GM21737 (cell line): ENCODE data around the gene SH3BGRL3.
A peak's percentile ranks its signal among the peaks of the same experiment; 100 is the strongest.
"Not testable (repeated sequence)": the region's sequence is repeated elsewhere in the genome, so short reads cannot be mapped to it uniquely, and the experiment has no call there.

Experiments used
- ATAC-seq: cut with Tn5 transposase; IDR thresholded peaks from one replicate; pipeline ENCODE4 v1.9.1; 2021; ENCODE audit warnings: mild to moderate bottlenecking, moderate library complexity; ENCODE audit not compliant: unreplicated experiment

SH3BGRL3 gene

DNA sequence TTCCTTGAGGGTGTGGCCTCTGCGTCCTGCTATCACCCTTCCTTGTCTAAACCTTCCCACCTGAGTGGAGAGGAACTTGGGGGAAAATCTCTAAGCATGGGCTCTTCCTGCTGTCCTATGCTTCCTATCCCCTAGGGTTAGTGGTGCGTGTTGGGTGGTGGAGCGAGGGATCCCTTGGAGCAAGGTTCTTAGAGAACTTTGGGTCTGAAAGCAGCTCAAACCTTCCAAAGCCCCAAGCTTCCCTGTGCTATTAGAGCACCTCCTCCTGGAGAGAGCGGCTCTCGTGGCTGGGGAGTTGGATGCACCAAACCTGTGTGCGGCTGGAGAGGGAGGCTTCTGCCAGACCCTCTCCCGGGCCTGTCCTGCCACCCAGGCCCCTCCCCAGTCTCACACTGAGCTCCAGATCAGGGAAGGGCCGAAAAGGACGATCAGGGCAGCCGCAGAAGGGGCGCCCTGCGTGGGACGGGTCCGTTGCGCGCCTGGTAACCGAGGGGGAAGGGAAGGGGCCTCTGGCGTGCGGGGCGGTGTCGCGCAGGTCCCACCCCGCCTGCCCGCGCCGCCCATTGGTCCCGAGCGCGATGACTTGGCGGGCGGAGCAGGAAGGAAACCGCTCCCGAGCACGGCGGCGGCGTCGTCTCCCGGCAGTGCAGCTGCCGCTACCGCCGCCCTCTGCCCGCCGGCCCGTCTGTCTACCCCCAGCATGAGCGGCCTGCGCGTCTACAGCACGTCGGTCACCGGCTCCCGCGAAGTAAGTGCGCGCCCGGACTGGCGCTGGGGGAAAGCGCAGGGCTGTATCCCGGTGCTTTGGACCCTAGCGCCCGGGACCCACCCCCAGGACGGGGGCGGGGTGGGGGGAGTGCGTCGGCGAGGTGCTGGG is at the start of gene SH3BGRL3:
SH3BGRL3 (plus strand) TSS at position 631 of the 877 bp plus-strand sequence; CDS start at position 701, 70 bp downstream.
- ATAC-seq = peak; percentile 49

DNA sequence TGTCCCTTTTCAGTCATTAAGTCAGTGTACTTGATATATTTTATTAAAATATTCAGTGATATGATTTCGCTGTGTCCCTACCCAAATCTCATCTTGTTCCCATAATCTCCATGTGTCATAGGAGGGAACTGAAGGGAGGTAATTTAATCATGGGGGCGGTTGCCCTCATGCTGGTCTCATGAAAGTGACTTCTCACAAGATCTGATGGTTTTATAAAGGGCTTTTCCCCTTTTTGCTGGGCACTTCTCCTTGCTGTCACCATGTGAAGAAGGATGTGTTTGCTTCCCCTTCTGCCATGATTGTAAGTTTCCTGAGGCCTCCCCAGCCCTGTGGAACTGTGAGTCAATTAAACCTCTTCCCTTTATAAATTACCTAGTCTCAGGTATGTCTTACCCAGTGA is 49.2 kb upstream of the SH3BGRL3 start:
- ATAC-seq = not testable (repeated sequence)

DNA sequence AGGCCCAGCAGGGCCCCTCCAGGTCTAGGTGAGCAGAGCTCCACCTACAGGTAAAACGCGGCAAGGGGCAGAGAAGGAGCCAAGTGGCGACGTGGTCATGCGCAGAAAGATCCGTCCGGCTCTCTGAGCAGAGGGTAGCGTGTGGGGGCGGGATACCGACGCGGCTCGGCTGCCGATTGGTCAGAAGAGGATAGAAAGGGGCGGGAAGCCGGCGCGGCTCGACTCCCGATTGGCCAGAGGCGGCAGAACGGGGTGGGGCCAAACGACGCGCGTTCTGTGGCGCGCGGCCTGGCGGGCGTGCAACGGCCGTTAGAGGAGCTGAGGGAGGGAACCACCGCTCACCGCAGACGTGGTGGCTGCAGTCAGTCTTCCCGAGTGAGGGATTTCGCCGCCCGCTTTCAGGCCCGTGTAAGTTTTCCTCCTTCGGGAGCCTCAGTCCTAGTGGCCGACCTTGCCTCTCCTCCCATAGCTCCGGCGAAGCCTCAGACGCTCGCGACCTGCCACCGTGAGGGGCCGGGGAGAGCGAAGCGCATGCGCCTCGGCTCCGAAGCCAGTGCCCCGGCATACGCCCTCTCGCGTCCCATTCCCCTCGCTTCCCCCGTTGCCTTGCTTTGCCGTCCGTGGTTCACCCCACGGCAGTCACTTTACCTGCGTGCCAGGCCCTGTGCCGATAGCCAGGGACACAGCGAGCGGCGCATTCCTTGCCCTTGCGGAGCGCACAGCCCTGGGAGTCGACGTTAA is 45.8 kb upstream of the SH3BGRL3 start, which contains the start of gene CEP85:
CEP85 (plus strand) TSS at position 298 of the 741 bp plus-strand sequence. CDS start 5,584 bp downstream, outside the sequence.
- ATAC-seq = peak; percentile 85

DNA sequence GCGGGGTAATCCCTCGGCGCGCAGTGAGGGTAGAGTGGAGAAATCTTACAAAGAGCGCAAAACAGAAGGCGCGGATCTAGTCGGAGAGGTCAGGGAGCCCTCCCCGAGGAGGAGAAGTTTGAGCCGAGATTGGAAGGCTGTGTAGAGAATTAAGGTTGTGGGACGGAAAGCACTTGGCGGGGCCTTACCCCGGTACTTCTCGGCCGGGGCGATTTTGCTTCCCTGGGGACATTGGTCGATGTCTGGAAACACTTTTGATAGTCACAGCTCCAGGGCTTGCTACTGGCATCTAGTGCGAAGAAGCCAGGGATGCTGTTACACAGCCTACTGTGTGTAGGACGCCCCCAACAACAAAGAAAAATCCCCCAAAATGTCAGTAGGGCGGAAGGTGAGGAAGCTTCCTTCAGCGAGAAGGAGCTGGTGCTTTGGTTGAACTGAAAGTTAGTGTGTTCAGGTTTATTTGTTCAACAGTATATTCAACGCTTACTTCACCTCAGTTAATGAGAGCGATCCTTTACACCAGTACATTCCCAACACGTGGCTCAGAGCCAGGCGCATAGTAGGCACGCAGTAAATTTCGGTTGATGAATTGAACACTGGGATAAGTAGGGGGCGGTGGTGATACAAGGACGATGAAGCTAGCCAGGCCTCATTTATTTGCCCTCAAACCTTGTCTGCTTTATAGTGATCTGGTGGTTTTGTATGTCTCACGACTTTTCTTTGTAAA is 45.1 kb upstream of the SH3BGRL3 start:
- ATAC-seq = peak; percentile 2

DNA sequence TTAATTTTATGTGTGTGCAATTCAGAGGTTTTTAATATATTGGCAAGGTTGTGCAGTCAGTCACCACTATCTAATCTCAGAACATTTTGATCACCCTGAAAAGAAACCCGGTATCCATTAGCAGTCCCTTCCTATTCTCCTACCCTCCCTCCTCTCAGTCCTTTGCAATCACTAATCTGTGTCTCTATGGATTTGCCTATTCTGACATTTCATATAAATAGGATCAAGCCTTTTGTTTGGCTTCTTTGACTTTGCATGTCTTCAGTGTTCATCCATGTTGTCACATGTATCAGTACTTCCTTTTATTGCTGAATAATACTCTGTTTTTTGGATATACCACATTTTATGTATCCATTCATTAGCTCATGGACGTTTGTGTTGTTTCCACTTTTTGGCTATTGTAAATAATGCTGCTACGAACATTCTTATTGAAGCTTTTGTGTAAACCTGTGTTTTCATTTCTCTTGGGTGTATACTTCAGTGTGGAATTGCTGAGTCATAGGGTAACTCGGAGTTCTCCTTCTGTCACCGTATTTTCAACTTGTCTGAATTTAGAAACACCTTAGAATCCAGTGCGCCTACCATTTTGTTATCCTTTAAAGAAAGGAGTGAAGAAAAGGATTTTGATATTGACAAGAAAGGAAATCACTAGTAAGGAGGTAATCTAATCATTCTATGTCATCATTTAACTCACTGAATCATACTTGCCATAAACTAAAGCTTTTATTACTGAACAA is 42.5 kb upstream of the SH3BGRL3 start:
- ATAC-seq = no peak

DNA sequence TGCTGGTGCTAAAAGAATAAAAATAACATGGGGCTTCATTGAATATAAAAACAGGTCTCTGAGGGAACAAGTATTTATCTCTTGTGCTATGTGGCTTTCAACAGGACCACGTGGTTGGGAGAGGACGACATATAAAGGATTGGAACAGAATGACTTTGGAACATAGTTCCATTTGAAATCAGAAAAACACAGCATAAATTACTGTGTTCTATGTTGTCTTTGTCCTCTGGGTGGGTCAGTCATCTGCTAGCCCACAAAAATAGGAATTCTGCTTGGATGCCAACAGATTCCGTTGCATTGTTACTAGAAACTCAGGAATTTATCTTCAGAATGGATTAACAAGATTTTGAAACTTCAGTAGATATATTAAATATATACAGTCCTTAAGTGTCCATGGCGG is 40.0 kb upstream of the SH3BGRL3 start:
- ATAC-seq = no peak

DNA sequence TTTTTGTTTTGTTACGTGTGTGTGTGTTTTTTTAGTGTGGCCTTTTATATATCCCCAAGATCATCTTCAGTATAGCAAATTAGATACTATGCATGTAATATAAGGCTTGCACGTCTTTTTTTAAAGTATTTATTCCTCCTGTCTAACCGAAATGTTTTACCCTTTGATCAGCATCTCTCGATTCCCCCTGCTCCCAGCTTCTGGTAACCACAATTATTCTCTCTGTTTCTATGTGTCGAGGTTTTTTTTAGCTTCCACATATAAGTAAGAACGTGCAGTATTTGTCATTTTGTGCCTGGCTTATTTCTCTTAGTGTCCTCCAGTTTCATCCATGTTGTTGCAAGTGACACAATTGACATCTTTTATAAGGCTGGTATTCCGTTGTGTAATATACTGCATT is 27.2 kb upstream of the SH3BGRL3 start:
- ATAC-seq = no peak

DNA sequence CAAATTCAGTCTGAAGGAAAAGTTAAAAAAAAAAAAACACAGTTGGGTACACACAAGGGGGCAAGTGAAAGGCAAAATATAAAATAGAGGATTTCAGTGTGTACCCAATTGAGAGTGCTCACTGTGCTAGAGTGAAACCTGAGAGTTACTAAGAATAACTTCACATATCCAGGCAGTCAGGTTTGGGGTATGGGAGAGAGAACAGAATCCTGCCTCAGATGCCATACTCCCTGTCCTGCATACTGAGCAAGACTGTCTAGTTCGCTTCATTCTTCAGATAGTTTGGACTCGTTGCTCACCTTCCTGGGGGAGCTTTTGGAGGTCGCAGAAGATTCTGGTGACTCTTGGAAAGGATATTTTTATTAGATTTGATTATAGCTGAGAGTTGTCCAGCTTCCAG is 25.5 kb upstream of the SH3BGRL3 start:
- no peak for ATAC-seq

DNA sequence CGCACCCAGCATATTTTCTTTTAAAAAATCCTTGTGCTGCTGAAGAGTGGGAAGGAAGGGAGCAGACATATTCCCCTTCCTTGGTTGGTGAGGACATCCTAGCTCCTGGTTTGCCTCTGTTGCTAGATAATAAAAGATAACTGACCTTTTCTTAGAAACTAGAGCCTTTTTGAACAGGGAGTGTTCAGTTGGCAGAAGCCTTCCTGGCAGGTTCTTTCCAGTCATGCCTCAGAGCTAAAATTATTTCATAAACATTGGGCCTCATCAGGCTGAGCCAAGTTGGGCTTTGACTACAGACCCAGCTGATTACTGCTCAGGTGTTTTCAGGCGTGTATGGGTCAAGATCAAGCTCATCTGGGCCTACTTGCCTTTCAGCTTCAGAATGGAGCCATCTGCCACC is 22.7 kb upstream of the SH3BGRL3 start:
- no peak for ATAC-seq

DNA sequence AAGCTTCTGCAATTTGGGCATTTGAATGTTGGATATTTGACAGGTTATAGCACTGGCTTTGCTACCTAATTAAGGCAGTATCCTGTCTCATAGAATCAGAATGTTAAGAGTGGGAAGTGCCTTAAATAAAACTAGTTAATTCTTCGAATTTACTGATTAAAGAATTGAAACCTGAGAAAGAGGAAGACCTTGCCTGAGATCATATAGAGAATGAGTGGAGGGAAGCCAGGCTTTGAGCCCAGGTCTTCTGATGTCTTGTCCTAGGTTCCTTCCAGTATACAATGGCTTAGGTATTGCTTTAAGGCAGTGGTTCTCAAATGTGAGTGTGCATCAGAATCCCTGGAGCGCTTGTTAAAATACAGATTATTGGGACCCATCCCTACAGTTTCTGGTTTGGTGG is 20.9 kb upstream of the SH3BGRL3 start:
- ATAC-seq = no peak

DNA sequence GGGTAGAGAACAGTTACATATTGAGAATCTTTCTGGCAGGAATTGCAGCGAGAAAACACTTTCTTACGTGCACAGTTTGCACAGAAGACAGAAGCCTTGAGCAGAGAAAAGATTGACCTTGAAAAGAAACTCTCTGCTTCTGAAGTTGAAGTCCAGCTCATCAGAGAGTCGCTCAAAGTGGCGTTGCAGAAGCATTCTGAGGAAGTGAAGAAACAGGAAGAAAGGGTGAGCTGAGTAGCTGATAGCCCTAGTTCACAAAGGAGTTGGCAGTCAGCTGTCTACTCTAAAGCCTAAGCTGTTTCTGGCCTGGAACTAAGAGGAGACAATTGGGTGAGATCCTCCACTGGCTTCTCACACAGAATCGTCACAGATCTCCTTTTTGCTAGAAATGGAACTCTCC is 20.3 kb upstream of the SH3BGRL3 start:
- no peak for ATAC-seq

DNA sequence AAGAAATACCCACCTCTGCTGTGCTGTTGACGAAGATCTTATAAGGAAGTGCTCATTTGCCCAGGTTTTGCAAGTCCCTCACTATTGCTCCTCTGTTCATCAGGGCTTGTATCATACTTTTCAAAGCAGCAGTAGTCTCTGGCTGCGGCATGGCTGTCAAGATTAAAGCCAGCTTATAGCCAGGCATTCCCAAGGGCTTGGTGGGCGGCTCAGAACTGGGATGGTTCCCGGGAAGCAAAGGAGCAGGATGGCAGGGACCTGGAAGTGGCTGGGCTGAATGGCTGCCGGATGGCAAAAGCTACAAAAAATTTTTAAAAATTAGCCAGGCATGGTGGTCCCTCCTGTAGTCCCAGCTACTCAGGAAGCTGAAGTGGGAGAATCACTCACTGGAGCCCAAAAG is 16.7 kb upstream of the SH3BGRL3 start:
- ATAC-seq = no peak

DNA sequence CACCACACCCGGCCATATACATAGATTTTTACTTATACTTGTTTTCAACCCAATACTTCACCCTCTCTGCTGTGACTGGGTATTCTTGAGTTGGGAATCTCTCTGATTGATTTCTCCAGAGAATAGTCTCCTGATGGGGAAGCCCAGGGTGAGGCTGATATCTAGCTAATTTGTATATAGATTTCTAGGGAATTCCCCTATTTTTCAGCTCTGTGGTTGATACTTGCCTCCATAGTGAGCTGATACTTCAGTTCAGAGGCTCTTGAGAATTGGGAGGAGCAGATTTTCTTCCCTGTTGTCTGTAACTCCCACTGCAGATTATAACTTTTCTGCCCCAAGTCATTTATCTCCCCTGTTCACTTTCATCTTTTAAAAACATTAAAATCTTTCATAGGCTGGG is 14.5 kb upstream of the SH3BGRL3 start:
- ATAC-seq = no peak

DNA sequence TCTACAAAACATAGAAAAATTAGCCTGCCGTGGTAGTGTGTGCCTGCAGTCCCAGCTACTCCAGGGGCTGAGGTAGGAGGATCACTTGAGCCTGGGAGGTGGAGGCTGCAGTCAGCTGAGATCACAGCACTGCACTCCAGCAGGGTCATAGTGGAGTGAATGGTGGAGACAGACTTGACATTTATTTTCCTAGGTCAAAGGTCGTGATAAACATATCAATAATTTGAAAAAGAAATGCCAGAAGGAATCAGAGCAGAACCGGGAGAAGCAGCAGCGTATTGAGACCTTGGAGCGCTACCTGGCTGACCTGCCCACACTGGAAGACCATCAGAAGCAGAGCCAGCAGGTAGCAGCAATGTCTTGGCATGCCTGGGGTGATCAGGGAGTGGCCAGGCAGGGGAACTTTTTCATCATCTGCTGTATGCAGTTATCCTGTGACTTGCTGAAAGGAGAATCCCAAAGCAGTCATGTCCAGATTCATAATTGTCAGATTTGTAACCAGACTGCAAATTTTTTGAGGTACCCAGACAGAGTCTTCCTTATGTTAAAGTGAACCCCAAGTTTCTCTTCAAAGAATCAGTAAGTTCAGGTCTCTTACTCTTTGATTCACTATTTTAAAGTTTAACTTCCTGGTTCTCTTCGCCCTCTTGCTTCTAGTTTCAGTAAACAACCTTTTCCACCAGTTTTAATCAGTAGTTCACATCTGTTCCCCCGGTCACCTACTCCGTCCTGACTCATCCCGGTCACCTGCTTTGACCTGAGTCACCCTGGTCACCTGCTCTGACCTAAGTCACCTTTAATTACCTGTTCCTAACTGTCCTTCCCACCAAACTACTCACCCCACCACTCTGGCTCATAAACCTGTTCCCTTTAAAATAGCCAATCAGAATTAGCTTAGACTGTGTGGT is 11.3 kb upstream of the SH3BGRL3 start:
- ATAC-seq = no peak

DNA sequence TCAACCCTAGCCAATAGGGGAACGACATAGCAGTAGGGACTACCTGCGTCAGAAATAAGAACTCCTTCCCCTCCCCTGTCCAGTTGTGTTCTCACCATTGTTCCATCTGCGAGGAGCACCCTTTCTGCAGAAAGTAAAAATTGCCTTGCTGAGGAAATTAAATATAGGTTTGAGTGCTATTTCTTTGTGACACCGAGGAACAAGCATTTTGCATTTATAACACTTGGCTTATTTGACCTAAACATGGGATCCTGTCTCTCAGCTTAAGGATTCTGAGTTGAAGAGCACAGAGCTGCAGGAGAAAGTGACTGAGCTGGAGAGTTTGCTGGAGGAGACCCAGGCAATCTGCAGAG is 10.7 kb upstream of the SH3BGRL3 start:
- ATAC-seq = no peak

DNA sequence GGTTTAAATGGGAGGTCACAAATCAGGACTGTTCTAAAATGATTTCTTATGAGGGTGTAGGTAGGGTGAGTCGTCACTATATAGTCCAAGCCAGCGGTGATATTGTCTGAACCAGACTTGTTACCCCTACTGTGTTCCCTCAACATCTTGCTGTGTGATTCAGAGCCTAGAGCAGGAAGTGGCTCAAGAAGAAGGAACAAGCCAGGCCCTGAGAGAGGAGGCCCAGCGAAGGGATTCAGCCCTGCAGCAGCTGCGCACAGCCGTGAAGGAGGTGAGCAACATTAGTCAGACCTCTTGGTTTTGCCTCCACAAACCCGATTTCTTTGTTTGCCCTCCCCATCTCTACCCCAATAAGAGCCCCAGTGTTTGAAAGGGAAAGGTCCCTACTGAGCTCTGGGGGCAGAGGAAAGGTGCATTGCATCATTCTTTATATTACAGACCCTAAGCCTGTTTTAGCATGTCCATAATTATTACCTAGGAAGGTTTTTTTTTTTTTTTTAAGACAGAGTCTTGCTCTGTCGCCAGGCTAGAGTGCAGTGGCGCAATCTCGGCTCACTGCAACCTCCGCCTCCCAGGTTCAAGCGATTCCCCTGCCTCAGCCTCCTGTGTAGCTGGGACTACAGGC is 5.0 kb upstream of the SH3BGRL3 start:
- ATAC-seq = no peak

DNA sequence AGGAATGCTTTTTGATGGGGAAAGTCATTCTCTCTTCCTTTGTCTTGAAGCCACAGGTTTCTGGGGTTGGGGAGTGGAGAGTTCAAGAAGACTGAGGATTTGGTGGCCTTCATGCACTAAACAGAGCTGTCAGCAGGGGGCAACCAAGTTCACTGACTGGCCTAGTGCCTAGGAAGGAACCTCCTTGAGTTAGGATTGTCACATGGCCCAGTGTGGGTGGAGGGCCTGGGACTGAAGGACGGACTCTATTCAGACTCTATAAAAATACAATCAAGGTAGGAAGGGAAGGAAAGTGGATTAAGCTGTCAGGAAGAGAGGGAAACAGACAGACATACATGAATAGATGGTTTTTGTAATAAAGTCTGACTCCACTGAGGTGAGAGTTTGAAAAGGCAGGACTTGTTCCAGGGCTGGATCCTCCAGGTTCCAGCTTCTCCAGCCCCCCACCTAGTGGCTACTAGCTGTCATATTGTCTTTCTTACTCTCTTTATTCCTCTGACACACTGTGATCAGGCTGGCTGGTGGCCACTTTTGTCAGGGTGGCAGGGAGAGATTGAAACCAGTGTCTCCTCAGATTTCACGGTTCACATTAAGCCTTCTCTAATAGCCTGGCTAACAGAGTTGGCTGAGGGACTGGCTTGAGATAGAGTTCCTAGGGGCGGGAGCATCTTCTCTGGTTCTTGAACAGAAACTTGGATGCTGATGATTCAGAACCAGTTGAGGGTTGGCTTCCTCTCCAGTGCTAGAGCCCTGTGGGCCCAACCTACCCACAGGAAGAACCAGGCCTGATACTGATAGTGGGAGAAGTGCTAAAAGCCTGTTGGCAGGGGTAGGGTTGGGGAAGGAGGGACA is 4.1 kb upstream of the SH3BGRL3 start:
- ATAC-seq = no peak

DNA sequence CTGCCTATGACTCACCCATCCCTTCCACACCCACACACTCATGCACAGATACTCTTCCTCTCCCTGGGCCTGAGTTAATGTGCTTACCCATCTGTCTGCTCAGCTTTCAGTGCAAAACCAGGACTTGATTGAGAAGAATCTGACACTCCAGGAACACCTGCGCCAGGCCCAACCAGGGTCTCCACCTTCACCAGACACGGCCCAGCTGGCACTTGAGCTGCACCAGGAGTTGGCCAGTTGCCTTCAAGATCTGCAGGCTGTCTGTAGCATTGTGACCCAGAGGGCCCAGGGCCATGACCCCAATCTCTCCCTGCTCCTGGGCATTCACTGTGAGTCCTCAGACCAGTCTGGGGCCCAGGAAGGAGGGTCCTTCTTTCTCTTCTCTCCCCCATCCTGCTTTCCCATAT is 3.5 kb upstream of the SH3BGRL3 start:
- no peak for ATAC-seq
